Fibroblast of peridontal ligament (primary cell): ENCODE results near the gene PPP1R1C.
"Not testable (repeated sequence)": the region's sequence is repeated elsewhere in the genome, so short reads cannot be mapped to it uniquely, and the experiment has no call there.

Source experiments
- DNase-seq: peaks from one replicate; pipeline ENCODE4 v3.0.0-alpha.2; 2010; ENCODE audit errors: extremely low read depth

PPP1R1C gene

DNA sequence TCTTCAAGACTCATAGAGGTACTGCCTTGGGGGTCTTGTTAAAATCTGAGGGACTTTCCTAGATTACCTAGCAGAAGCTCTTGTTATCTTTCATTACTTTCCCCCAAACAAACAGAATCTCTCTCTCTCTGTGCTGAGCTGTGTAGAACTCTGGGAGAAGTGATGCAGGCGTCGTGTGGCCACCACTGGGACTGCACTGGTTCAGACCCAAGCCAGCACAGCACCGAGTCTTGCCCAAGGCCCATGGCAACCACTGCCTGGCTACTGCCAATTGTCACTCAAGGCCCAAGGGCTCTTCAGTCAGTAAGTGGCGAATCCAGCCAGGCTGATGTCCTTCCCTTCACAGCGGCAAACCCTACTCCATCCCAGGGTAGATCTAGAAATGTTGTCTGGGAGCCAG lies 28.6 kb downstream of the PPP1R1C start:
- DNase-seq: no peak

DNA sequence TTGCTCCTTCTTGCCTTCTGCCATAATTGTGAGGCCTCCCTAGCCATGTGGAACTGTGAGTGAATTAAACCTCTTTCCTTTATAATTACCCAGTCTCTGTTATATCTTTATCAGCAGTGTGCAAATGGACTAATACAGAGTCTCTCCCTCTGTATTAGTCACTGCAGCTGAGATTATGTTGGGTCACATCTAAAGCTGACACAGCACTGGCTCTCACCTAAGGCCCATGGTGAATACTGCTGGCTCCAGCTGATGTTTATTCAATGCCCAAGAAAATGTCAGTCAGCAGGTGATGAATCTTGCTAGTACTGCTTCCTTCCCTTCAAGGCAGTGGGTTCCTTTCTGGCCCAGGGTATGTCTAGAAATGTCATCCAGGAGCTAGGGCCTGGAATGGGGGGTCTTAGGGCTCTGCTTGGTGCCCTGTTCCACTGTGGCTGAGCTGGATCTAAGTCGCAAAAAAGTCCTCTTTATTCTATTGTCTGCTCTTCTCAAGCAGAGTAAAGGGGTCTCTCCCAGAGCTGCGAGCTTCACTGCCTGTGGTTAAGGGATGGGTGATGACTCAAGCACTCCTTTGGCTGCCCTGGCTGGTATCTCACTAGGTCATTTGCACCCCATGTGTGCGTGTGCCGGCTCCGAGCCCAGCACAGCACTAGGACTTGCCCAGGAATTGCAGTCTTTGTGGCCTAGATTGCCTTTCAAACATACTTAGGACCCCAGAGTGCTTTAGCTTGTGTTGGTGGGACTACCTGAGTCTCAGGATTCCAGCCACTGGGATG lies 29.9 kb downstream of the PPP1R1C start:
- DNase-seq: no peak

DNA sequence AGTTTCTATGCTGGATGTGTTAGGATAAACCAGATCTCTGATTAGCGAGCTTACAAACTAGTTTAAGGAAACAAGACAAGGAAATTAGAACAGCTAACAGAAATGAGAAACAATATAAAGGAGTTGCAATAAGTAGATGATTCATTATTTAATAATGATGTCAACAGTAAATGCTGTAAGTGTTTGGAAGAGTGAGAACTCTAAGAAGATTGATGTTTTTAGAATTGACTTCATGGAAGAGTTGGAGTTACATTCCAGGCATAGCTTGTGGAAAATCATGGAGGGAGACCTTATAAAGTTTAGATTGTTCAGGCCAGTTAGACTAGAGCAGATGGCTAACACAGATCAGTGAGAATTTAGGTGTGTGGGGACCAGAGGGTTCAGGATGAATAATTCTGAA lies 32.6 kb downstream of the PPP1R1C start:
- peak; percentile 34 for DNase-seq

DNA sequence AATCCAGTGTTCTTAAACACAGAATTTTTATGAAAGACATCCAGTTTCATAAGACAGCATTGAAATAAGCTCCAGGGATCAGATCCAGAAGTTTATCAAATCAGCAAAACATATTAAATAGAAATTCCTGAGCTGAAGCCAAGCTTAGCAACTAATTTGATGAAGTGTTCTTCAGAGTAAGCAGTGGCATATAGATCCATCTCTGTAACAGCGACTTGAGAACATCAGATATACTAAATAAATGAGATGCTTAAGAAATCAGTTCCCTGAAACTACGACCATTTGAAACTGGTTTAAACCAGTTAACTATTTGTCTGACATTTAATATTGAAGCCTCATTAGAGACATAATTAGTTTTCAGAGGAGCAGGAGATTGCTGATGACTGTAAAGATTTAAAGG lies 34.1 kb downstream of the PPP1R1C start:
- no peak for DNase-seq

DNA sequence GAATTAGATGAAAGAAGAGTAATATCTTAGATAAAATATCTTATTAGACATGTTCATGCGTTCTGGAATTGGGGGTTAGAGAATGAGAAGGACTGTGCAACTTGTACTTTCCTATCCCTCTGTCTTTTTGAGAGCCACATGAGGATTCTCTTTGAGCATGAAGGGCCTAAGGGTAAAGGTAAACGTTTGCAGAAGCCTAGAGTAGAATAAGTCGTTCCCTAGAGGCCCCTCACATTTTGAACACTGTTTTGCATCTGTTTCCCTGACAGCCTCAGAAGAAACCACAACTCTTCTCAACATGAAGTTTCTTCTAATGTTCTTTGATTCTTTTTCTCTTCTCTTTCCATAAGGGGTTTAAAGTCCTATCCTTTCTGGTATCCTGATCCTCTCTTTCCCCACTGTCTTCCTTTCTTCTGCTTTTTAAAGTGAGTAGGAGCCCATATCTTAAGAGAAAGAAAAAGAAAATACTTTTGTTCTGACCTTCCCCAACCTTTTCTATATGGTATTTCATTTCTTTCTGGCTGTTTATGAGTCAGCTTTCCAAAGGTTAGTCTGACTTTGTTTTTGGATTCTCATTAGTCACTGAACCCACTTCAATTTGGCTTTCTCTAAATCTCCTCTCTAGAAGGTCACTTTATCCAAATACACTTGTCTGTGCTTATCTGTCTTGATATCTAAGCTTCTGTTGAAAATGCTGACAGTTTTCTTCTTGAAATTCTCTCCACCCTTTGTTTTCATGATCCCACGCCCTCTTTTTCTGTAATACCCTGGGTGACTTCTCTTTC lies 34.8 kb downstream of the PPP1R1C start:
- DNase-seq: peak; percentile 60

DNA sequence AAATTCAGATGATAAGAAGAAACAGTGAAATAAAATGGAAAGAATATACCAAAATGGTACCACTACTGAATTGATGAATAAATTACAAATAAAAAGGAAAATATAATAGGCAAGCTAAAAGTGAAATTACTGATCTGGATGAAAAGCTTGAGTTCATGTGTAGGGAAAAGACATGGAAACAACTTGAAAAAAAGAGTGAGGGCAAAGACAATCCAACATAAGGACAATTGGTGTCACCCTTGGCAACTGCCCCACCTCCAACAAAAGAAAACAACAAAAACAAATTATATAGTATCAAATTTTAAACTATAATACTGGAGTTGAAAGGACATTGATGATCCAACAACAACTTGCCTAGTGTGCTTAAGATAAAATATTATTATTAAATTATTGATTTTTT lies 37.6 kb downstream of the PPP1R1C start:
- DNase-seq: no peak

DNA sequence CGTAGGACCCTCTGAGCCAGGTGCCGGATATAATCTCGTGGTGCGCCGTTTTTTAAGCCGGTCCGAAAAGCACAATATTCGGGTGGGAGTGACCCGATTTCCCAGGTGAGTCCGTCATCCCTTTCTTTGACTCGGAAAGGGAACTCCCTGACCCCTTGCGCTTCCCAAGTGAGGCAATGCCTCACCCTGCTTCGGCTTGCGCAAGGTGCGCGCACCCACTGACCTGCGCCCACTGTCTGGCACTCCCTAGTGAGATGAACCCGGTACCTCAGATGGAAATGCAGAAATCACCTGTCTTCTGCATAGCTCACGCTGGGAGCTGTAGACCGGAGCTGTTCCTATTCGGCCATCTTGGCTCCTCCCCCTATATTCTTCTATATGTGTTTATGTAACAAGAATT lies 45.2 kb downstream of the PPP1R1C start:
- not testable (repeated sequence) for DNase-seq

DNA sequence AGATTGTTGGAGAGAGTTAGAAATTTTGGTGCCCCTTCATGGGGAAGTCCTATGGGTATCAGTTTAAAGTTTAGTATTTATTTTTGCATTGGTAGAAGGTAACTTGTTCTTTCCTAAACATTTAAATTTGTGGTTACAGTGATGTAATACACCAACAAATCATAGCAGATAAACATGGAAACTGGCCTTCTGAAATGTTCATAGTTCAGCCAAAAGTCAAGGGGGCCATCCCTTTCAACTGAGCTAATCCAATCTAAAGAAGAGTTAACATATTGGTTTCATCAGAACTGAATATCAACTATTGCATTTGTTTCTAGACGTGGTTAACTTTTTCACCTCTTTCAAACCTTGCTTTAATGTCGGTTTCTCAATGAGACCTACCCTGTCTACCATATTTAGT lies 46.3 kb downstream of the PPP1R1C start:
- DNase-seq: peak; percentile 85

DNA sequence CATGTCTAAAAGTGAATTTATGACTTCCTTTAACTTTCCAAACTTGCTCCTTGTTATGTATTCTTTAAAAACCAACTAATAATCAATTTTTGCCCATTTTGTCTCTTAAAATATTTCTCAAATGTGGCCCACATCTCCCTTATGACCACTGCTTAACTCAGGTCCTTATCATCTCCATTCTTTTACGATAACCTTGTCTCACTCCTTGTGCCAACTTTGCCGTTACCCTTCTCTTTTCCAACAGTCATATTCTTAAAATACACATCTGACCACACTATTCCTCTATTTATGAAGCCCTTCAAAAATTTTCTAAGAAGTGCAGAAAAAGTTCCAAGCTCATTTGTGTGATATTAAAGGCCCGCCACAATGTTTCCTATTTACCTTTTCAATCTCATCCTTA lies 47.8 kb downstream of the PPP1R1C start:
- no peak for DNase-seq

DNA sequence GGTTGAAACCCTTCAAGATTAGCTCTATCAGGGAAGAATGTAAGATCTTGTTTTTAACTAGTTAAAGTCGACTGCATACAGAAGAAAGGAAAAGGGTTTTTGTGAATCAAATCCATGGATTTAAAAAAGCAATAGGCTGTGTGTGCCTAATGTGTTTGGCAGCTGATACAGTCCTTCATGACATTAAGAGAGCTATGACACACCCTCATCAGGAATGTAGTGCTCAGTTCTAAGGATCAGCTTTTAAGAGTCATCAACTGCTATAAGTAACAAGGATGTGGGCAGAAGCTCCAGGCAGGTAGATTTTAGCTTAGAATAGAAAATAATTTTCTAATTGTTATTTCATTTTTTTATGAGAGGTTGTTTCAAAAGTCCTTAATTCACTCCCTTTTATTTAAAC lies 52.9 kb downstream of the PPP1R1C start:
- peak; percentile 74 for DNase-seq

DNA sequence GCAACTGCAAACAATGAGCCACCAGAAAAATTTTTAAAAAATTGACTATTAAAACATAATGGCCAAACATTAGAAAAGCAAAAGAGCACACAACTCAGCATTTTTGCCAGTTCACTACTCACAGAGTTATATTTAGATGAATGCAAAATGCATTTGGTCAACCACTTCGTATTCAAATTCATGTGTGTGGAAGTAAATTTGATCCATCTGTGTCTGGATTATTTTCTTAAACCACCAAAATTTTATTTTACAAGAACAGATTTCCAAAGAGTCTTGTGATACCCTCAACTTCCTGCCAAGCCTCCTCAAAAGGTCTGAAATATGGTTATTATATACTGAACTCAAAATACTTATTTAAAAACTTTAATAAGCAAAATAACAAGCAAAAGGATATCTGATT lies 57.4 kb downstream of the PPP1R1C start:
- DNase-seq: peak; percentile 90

DNA sequence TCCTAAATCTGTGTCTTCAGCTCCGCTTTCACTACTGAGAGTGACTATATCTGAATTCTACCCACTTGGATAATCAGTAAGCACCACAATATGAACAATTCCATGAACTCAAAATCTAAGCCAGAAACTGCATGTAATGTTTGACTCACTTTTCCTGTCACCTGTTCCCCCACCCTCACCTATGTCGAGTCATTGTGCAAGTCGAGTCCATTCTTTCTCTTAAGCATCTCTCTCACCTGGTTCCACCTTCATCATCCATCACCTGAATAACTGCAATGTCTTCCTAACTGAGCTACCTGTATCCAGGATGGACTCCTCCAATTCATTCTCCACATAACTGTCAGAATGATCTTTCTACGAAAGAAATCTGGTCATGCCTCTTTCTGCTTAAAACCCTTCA lies 58.2 kb downstream of the PPP1R1C start:
- DNase-seq: no peak

DNA sequence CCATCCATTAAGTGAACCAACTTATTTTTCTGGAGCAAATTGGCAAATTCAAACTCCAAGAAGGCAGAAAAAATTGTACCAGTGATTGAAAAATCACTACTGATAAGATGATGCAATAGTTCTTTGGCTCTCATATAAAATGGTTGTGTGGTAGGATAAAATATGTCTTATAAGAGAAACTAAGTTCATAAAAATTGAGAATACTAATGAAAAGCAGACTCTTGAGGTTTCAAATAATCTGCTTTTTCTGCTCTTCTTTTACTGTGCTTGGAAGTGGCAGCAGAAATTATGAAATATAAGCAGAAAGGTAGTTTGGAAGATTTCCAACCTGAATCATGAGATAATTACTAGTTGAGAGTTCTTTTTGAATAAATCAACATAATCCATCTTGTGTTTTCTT lies 61.9 kb downstream of the PPP1R1C start:
- peak; percentile 76 for DNase-seq

DNA sequence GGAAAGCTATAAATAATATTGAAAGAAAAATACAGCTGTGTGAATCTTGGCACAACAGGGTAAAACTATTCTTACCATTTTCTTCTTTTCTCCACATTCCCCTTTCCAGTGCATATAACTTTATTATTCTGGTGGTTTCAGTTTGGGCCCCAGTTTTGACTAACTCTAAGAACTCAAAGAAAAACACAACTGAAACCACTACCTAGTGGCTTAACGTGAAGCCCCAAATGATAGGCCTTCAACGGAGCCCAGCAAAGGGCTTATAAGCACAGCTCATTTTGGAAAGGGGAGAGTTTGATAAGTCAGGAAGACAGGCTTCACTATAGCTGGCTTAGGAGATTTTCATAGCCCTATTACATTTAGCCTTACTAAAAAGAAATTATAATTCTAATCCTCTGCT lies 62.4 kb downstream of the PPP1R1C start:
- DNase-seq: no peak

DNA sequence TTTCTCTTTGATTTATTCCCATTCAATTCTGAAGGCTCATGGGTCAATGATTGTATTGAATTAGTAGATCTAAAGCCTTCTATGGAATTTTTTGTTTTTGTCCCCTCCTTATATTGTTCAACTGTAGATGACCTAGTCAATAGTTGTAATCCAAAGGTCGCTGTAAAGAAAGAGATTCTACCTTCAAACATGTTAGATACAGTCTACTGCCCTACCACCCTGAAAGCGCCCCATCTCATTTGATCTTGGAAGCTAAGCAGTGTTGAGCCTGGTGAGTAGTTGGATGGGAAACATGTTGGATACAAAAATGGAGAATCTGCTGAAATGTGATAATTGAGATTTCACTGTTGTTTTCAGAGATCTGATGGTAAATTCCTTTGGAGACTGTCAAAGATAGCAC lies 63.0 kb downstream of the PPP1R1C start:
- DNase-seq: no peak

DNA sequence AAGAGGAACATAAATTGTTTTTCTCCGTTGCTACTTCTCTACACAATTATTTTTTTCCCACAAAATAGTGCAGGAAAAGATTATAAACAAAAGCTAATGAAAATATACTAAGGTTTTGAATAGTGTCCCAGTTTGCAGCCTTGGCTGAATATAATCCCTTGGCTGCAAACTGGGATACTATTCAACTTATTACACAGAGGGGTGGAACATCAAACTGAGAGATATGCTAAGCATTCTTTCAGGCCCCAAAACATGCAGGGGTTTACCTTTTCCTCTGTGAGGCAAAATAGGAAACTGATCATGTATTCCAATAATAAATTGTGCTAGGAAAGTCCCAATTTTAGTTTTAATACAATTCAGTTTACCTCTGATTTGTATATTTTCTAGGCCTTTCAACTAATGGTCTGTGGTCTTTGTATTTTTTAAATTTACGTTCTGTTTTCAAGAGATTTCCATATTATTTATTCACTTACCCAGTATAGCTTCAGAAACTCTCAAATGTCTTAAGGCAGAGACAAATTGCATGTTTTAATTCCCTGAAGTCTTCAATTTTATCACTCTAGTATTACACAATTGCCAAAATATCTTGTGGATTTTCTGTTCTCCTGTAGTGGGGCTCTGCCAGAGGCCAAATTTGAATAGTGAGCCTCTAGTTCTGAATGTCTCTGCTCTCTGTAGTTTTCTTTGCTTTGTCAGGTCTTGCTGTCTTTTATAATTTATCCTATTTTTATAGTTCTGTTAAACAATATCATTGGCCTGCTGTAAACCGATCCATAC lies 63.9 kb downstream of the PPP1R1C start:
- DNase-seq: peak; percentile 40

DNA sequence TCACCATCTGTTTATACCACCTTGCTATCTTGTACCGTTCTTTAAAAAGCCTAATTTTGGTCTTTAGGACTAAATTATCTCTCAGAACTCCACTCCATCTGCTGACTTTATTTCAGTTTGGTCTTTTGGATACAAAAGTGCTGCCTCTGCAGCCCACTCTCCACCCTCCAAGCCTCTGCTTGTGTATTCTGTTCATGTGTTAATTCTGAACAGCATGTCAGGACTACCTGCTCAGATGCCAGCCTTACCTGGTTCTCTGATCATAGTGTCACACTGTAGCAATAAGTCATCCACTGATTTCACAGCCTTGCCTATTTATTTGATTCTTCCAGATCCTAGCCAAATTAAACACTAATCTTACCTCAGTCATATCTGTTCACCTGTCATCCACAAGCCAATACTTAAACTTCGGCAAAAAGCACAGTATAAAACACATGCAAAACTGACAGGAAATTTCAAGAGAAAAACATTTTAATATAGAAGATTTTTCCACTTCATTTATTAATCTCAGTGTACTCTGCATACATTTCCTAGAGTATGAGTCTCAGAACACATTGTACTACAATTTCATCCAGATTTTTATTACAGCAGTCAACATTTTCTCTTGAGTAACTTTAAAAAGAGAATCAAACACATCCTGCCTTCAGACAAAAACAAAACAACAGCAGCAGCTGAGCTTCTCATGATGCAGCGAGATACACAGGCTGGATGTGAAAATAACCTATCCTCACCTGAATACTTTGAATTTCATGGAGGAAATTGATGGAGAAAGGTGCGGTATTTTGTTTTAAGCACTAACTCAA lies 64.9 kb downstream of the PPP1R1C start:
- DNase-seq: no peak

DNA sequence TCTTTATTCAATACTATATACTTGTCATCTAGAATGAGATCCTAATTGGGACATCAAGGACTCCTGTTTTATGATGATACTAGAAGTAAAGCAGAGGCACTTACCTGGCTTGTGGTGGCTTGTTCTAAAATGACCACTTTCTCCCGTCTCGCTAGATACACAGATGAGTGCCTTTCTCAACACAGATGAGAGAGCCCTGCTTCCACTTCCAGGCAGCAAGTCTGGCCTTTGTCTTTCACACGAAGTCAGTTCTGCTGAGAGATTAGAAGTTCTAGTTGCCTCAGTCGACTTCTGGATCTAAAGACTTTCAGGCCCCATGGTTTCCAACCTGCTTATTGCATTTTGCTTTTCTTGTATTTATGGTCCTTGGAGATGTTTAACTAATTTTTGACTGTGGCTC lies 70.3 kb downstream of the PPP1R1C start:
- no peak for DNase-seq

DNA sequence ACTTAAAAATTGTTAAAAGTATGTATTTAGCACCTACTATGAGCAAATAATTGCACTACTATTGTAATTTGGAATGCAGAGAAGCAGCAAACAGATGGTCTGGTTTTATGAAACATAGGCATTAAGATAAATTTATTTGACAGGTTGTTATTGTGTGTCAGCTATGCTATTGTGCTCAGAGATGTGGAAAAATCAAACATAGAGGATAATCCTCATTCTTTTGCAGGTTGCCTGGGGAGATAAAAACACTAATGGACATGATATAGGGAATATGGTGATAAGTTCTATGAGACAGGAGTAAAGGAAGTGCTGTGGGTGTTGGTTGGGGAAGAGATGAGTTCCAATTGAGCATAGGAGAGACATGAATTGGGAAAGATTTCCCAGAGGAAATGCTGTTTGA lies 71.3 kb downstream of the PPP1R1C start:
- no peak for DNase-seq

DNA sequence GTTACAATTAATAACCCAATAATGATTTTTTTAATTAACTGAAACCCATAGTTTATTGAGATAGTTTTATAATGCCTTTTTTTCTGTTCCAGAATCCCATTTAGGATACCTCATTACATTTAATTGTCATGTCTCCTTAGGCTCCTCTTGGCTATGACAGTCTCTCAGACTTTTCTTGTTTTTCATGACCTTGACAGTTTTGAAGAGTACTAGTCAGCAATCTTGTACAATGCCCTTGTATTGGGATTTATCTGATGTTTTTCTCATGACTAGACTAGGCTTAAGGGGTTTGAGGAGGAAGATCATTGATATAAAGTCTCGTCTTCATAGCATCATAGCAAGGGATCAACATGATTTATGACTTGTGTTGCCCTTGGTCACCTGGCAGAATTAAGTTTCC lies 72.4 kb downstream of the PPP1R1C start:
- no peak for DNase-seq

DNA sequence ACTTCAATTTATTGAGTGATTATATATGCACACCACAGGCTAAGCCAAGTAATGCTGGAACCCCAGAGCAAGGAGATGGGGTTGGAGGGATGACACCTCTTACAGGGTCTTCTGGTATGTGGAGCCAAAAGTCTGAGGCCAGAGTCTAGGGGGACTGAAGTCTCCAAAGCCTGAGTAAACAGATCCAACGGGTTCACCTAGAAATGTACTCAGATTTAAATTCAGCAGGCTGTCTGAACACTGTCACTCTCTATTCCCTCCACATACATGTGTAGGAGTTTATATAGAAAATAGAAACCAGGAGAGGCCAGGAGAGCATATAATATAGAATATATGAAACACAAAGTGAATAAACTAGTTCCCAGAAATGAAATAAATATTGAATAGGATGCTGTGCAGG lies 76.1 kb downstream of the PPP1R1C start:
- DNase-seq: no peak
